MM.1S (cell line): ENCODE results near the gene CHST10.

Experiments used
- DNase-seq: peaks from one replicate; pipeline ENCODE4 v3.0.0-alpha.2; 2015
- H2AFZ ChIP-seq: fragments of 300-600 bp; sonication (generic); 2 replicates; pipeline ENCODE4 v1.6.0; 2016; ENCODE audit warnings: antibody characterized with exemption, low read length
- H3F3A ChIP-seq: fragments of 300-600 bp; sonication (generic); 2 replicates; pipeline ENCODE4 v1.6.1; 2016; ENCODE audit warnings: mild to moderate bottlenecking, antibody characterized with exemption, low read length, moderate library complexity, mixed read lengths; ENCODE audit not compliant: insufficient read depth
- H3K27ac ChIP-seq: fragments of 300-600 bp; sonication (generic); 2 replicates; pipeline ENCODE4 v1.5.1; 2016; ENCODE audit warnings: mild to moderate bottlenecking, low read length
- H3K27me3 ChIP-seq: fragments of 300-600 bp; sonication (generic); replicated peaks from 2 replicates; pipeline ENCODE4 v1.6.0; 2016; ENCODE audit warnings: low read length; ENCODE audit not compliant: insufficient read depth
- H3K36me3 ChIP-seq: fragments of 300-600 bp; sonication (generic); replicated peaks from 2 replicates; pipeline ENCODE4 v1.6.1; 2016; ENCODE audit warnings: mild to moderate bottlenecking, low read length, mixed read lengths; ENCODE audit not compliant: insufficient read depth
- H3K4me1 ChIP-seq: fragments of 300-600 bp; sonication (generic); 2 replicates; pipeline ENCODE4 v1.6.1; 2016; ENCODE audit warnings: low read length, mixed read lengths
- H3K4me2 ChIP-seq: fragments of 300-600 bp; sonication (generic); 2 replicates; pipeline ENCODE4 v1.6.0; 2016; ENCODE audit warnings: low read depth, low read length
- H3K4me3 ChIP-seq: fragments of 300-600 bp; sonication (generic); 2 replicates; pipeline ENCODE4 v1.5.1; 2016; ENCODE audit warnings: low read length, mixed read lengths
- H3K79me2 ChIP-seq: fragments of 300-600 bp; sonication (generic); 2 replicates; pipeline ENCODE4 v1.6.1; 2016; ENCODE audit warnings: mixed run types, low read length, mixed read lengths
- H3K9ac ChIP-seq: fragments of 300-600 bp; sonication (generic); 2 replicates; pipeline ENCODE4 v1.6.1; 2016; ENCODE audit warnings: low read length, mixed read lengths
- H3K9me2 ChIP-seq: fragments of 300-600 bp; sonication (generic); replicated peaks from 2 replicates; pipeline ENCODE4 v1.6.1; 2016; ENCODE audit warnings: mild to moderate bottlenecking, low read length, mixed read lengths; ENCODE audit not compliant: insufficient read depth
- H3K9me3 ChIP-seq: fragments of 300-600 bp; sonication (generic); replicated peaks from 2 replicates; pipeline ENCODE4 v1.6.1; 2016; ENCODE audit warnings: mild to moderate bottlenecking, low read length, mixed read lengths; ENCODE audit not compliant: insufficient read depth
- H4K20me1 ChIP-seq: fragments of 300-600 bp; sonication (generic); 2 replicates; pipeline ENCODE4 v1.6.1; 2016; ENCODE audit warnings: mild to moderate bottlenecking, low read length, moderate library complexity, mixed read lengths; ENCODE audit not compliant: insufficient read depth
- CTCF ChIP-seq: fragments of 300-600 bp; sonication (generic); IDR thresholded peaks from 2 replicates; pipeline ENCODE4 v1.5.1; 2016; ENCODE audit warnings: antibody characterized with exemption, low read length, mixed read lengths
- EZH2 ChIP-seq: fragments of 300-600 bp; sonication (generic); optimal IDR thresholded peaks from 2 replicates; pipeline ENCODE3; 2017; ENCODE audit warnings: low read depth, mild to moderate bottlenecking, antibody characterized with exemption, low read length, mixed read lengths
- EZH2phosphoT487 ChIP-seq: fragments of 300-600 bp; sonication (generic); IDR thresholded peaks from 2 replicates; pipeline ENCODE4 v1.6.1; 2018; ENCODE audit warnings: antibody characterized with exemption, low read length

Gene CHST10

GRCh38 chr2:100411841-100412292, 5.6 kb downstream of the CHST10 start:
- H3K4me1 ChIP-seq: no peaks in the 10 kb centered on the region
- no peak overlapping the region for H2AFZ ChIP-seq
- no peaks in the 10 kb centered on the region for H3F3A ChIP-seq
- TF ChIP-seq EZH2 (no peak), EZH2phosphoT487 (no peak), CTCF (no peak)
- no peaks in the 10 kb centered on the region for H3K79me2 ChIP-seq
- no peak overlapping the region for H3K9ac ChIP-seq
- H3K27me3 ChIP-seq: no peaks in the 10 kb centered on the region
- no peaks in the 10 kb centered on the region for H3K9me2 ChIP-seq
- DNase-seq: no peak
- no peak overlapping the region for H3K27ac ChIP-seq
- no peaks in the 10 kb centered on the region for H4K20me1 ChIP-seq
- no peaks in the 10 kb centered on the region for H3K36me3 ChIP-seq
- no peak overlapping the region for H3K4me2 ChIP-seq
- H3K4me3 ChIP-seq: no peak overlapping the region
- no peaks in the 10 kb centered on the region for H3K9me3 ChIP-seq

DNA sequence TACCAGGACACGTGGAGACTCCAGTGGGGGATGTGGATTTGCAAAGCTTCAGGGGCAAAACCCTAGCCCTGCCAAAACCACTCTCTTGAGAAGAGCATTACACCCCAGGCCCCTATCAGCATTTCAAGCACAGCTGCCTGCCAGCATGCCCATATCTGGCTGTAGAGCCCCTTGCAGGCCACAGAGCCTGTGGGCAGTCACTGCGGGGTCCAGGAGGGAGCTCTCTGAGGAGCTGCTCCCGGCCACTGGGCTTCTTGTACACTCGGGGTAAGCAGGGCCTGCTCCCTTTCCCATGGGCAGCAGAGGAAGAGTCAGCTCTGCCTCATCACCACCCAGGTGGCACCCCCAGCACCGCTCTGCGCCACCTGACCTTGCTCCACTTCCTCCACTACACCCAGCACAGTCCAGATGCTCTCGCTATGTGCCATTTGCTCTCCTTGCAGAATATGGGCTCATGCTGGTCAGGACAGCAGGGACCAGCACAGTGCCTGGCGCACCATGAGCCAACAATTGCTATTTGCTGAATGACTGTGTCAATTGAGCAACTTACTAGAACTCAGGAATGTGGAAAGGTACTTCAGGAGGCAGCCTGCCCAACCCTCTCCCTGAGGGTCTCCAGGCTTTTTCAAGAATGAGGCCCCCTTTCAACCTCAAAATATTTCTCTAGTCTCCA, 7.4 kb downstream of the CHST10 start:
- no peaks in the 10 kb centered on the region for H4K20me1 ChIP-seq
- TF ChIP-seq EZH2phosphoT487: no peak
- TF ChIP-seq EZH2: no peak
- TF ChIP-seq CTCF: no peak
- no peak for DNase-seq
- no peaks in the 10 kb centered on the region for H3K27me3 ChIP-seq
- no peak overlapping the region for H3K9ac ChIP-seq
- no peaks in the 10 kb centered on the region for H3K9me2 ChIP-seq
- no peak overlapping the region for H3K4me2 ChIP-seq
- H3K4me1 ChIP-seq: no peaks in the 10 kb centered on the region
- H3K4me3 ChIP-seq: no peak overlapping the region
- no peaks in the 10 kb centered on the region for H3K9me3 ChIP-seq
- H3F3A ChIP-seq: no peaks in the 10 kb centered on the region
- H3K36me3 ChIP-seq: no peaks in the 10 kb centered on the region
- no peak overlapping the region for H3K27ac ChIP-seq
- H3K79me2 ChIP-seq: no peaks in the 10 kb centered on the region
- H2AFZ ChIP-seq: no peak overlapping the region

GRCh38 chr2:100409461-100409860, 8.0 kb downstream of the CHST10 start:
- Histone ChIP-seq H3F3A (no peaks in the 10 kb centered on the region), H4K20me1 (no peaks in the 10 kb centered on the region), H3K4me3 (no peak overlapping the region), H3K9me3 (no peaks in the 10 kb centered on the region), H3K9me2 (no peaks in the 10 kb centered on the region), H3K36me3 (no peaks in the 10 kb centered on the region), H2AFZ (no peak overlapping the region), H3K9ac (no peak overlapping the region), H3K79me2 (no peaks in the 10 kb centered on the region), H3K4me2 (no peak overlapping the region), H3K4me1 (no peaks in the 10 kb centered on the region), H3K27ac (no peak overlapping the region), H3K27me3 (no peaks in the 10 kb centered on the region)
- TF ChIP-seq EZH2phosphoT487: no peak
- TF ChIP-seq EZH2: no peak
- TF ChIP-seq CTCF: no peak
- no peak for DNase-seq
